Glutamatergic neuron (in vitro differentiated cells): Measurements from ENCODE around the gene MMP26. TPM values are rescaled to one million over a fixed set of nuclear protein-coding genes. Genes with fewer than 3 reads are reported as not detected.

Experiments
- DNase-seq: peaks from one replicate; pipeline ENCODE4 v3.0.0; 2022
- H3K27ac Mint-ChIP-seq: one replicate; pipeline ENCODE4 v1.8.0; 2020; ENCODE audit warnings: mild to moderate bottlenecking, mixed read lengths, inconsistent platforms; ENCODE audit not compliant: unreplicated experiment
- H3K27me3 Mint-ChIP-seq: one replicate; pipeline ENCODE4 v1.8.0; 2020; ENCODE audit warnings: mild to moderate bottlenecking, moderate library complexity, mixed read lengths, inconsistent platforms; ENCODE audit not compliant: unreplicated experiment
- H3K36me3 Mint-ChIP-seq: one replicate; pipeline ENCODE4 v1.8.0; 2020; ENCODE audit warnings: mild to moderate bottlenecking, mixed read lengths, inconsistent platforms; ENCODE audit not compliant: unreplicated experiment
- H3K4me1 Mint-ChIP-seq: one replicate; pipeline ENCODE4 v1.8.0; 2020; ENCODE audit warnings: mild to moderate bottlenecking, low read depth, mixed read lengths, inconsistent platforms; ENCODE audit not compliant: unreplicated experiment
- H3K4me3 Mint-ChIP-seq: one replicate; pipeline ENCODE4 v1.8.0; 2020; ENCODE audit warnings: mild to moderate bottlenecking, mixed read lengths, inconsistent platforms; ENCODE audit not compliant: unreplicated experiment
- H3K9me3 Mint-ChIP-seq: one replicate; pipeline ENCODE4 v1.8.0; 2020; ENCODE audit warnings: mild to moderate bottlenecking, moderate library complexity, mixed read lengths, inconsistent platforms; ENCODE audit not compliant: unreplicated experiment
- total RNA-seq: library from RNA; stranded (reverse); fragmentation: NEBNext Ultra II Directional; extraction: Animal tissue kit (Norgen Biotek cat#: 25700); gene quantifications from one replicate; pipeline ENCODE4 v1.2.1, GENCODE V29; 2021; ENCODE audit not compliant: unreplicated experiment
- TF ChIP-seq, protein P1 (sequence below): fragments of 200-600 bp; sonication (generic); IDR thresholded peaks from one replicate; pipeline ENCODE4 v1.5.0; 2021; ENCODE audit not compliant: partially characterized antibody, unreplicated experiment

The MMP26 gene
- total RNA-seq, 1 donor from 2014 or later: not detected

- Mint-ChIP-seq H3K4me3 (no peak overlapping the region), H3K36me3 (peaks cover 5% of the 10 kb centered on the region), H3K27ac (no peak overlapping the region), H3K9me3 (no peaks in the 10 kb centered on the region), H3K27me3 (peaks cover 2% of the 10 kb centered on the region), H3K4me1 (no peaks in the 10 kb centered on the region)
- TF ChIP-seq, protein P1, sequence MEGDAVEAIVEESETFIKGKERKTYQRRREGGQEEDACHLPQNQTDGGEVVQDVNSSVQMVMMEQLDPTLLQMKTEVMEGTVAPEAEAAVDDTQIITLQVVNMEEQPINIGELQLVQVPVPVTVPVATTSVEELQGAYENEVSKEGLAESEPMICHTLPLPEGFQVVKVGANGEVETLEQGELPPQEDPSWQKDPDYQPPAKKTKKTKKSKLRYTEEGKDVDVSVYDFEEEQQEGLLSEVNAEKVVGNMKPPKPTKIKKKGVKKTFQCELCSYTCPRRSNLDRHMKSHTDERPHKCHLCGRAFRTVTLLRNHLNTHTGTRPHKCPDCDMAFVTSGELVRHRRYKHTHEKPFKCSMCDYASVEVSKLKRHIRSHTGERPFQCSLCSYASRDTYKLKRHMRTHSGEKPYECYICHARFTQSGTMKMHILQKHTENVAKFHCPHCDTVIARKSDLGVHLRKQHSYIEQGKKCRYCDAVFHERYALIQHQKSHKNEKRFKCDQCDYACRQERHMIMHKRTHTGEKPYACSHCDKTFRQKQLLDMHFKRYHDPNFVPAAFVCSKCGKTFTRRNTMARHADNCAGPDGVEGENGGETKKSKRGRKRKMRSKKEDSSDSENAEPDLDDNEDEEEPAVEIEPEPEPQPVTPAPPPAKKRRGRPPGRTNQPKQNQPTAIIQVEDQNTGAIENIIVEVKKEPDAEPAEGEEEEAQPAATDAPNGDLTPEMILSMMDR: no peak
- DNase-seq: no peak
Measured at GRCh38 chr11:4727171-4727570, 22.6 kb downstream of the MMP26 start.

DNA sequence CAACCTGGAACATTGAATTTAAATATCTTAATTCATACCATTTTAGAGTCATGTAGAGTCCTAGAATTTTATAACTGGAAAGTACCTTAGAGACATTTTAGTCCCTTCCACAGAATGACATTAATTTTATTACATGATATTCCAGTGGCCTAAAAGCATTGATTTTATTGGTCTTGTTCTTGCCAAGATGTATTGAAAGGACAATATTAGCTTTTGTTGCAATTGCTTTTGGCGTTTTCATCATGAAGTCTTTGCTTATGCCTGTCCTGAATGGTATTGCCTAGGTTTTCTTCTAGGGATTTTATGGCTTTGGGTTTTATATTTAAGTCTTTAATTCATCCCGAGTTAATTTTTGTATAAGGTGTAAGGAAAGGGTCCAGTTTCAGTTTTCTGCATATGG lies 36.2 kb downstream of the MMP26 start:
- H3K27me3 Mint-ChIP-seq: no peaks in the 10 kb centered on the region
- peaks cover 2% of the 10 kb centered on the region for H3K4me1 Mint-ChIP-seq
- TF ChIP-seq, protein P1: no peak
- no peaks in the 10 kb centered on the region for H3K9me3 Mint-ChIP-seq
- no peaks in the 10 kb centered on the region for H3K36me3 Mint-ChIP-seq
- DNase-seq: no peak
- no peak overlapping the region for H3K27ac Mint-ChIP-seq
- no peak overlapping the region for H3K4me3 Mint-ChIP-seq

GRCh38 chr11:4748438-4748837 lies 43.9 kb downstream of the MMP26 start:
- Mint-ChIP-seq H3K27ac (no peak overlapping the region), H3K4me3 (no peak overlapping the region), H3K9me3 (no peaks in the 10 kb centered on the region), H3K4me1 (no peaks in the 10 kb centered on the region), H3K36me3 (no peaks in the 10 kb centered on the region), H3K27me3 (no peaks in the 10 kb centered on the region)
- TF ChIP-seq, protein P1: no peak
- no peak for DNase-seq

- no peaks in the 10 kb centered on the region for H3K4me1 Mint-ChIP-seq
- no peak for DNase-seq
- H3K9me3 Mint-ChIP-seq: no peaks in the 10 kb centered on the region
- H3K36me3 Mint-ChIP-seq: no peaks in the 10 kb centered on the region
- H3K4me3 Mint-ChIP-seq: no peak overlapping the region
- H3K27me3 Mint-ChIP-seq: no peaks in the 10 kb centered on the region
- H3K27ac Mint-ChIP-seq: no peak overlapping the region
- TF ChIP-seq, protein P1: no peak
Measured at GRCh38 chr11:4751201-4751600, 46.6 kb downstream of the MMP26 start.

Other genes starting within 250 kb of the MMP26 start
- gene OR52K1, start 222.1 kb upstream of the MMP26 start, total RNA-seq: not detected
- gene OR52M1, start 159.6 kb upstream of the MMP26 start, total RNA-seq: not detected
- gene OR52I2, start 123.0 kb upstream of the MMP26 start, total RNA-seq: 0.49 TPM
- 0.27 TPM for gene OR52I1, start 110.7 kb upstream of the MMP26 start, total RNA-seq
- 3.9 TPM for gene TRIM68, start 96.6 kb upstream of the MMP26 start, total RNA-seq
- not detected for gene OR51D1, start 67.3 kb upstream of the MMP26 start, total RNA-seq
- not detected for gene OR51E1, start 60.8 kb upstream of the MMP26 start, total RNA-seq
- not detected for gene OR51E2, start 6.9 kb upstream of the MMP26 start, total RNA-seq
- not detected for gene OR51F1, start 65.2 kb downstream of the MMP26 start, total RNA-seq
- not detected for gene OR52R1, start 99.6 kb downstream of the MMP26 start, total RNA-seq
- gene OR51F2, start 116.5 kb downstream of the MMP26 start, total RNA-seq: not detected
- not detected for gene OR51S1, start 144.4 kb downstream of the MMP26 start, total RNA-seq
- gene OR51T1, start 177.1 kb downstream of the MMP26 start, total RNA-seq: not detected
- not detected for gene OR51A7, start 199.0 kb downstream of the MMP26 start, total RNA-seq
- not detected for gene OR51G2, start 214.6 kb downstream of the MMP26 start, total RNA-seq
- gene OR51G1, start 219.6 kb downstream of the MMP26 start, total RNA-seq: not detected
- gene OR51A4, start 242.8 kb downstream of the MMP26 start, total RNA-seq: not detected